OCI-LY3 (cell line): ENCODE data around the gene TMEM30A.

ENCODE experiments used
- H2AFZ ChIP-seq: fragments of 200-600, 300-600 bp; shearing (Covaris generic); 2 replicates; pipeline ENCODE4 v1.6.0; 2014; ENCODE audit warnings: antibody characterized with exemption, low read depth, low read length
- H3K27ac ChIP-seq: fragments of 200-600, 300-600 bp; sonication (generic); 2 replicates; pipeline ENCODE4 v1.5.1; 2014; ENCODE audit warnings: mild to moderate bottlenecking, low read length, moderate library complexity, mixed read lengths
- H3K27me3 ChIP-seq: fragments of 200-600, 300-600 bp; sonication (generic); 2 replicates; pipeline ENCODE4 v1.6.1; 2014; ENCODE audit warnings: low read depth, low read length, mixed read lengths
- H3K36me3 ChIP-seq: fragments of 200-600, 300-600 bp; sonication (generic); replicated peaks from 2 replicates; pipeline ENCODE3; 2014; ENCODE audit warnings: low read depth, low read length, mixed read lengths
- H3K4me1 ChIP-seq: fragments of 300-600, 200-600 bp; sonication (generic); 2 replicates; pipeline ENCODE4 v1.6.1; 2014; ENCODE audit warnings: low read length, mixed read lengths
- H3K4me2 ChIP-seq: fragments of 200-600, 300-600 bp; sonication (generic); 2 replicates; pipeline ENCODE4 v1.6.1; 2014; ENCODE audit warnings: low read length, mixed read lengths
- H3K4me3 ChIP-seq: fragments of 300-600, 200-600 bp; sonication (generic); 2 replicates; pipeline ENCODE4 v1.5.1; 2014; ENCODE audit warnings: antibody characterized with exemption, mild to moderate bottlenecking, low read length, moderate library complexity
- H3K79me2 ChIP-seq: fragments of 300-600, 200-600 bp; shearing (Covaris generic); 2 replicates; pipeline ENCODE4 v1.6.1; 2014; ENCODE audit warnings: mild to moderate bottlenecking, low read length, mixed read lengths
- H3K9ac ChIP-seq: fragments of 300-600, 200-600 bp; shearing (Covaris generic); 2 replicates; pipeline ENCODE4 v1.6.0; 2014; ENCODE audit warnings: mild to moderate bottlenecking, low read length, moderate library complexity
- H3K9me3 ChIP-seq: fragments of 200-600, 300-600 bp; shearing (Covaris generic); 2 replicates; pipeline ENCODE4 v1.6.1; 2014; ENCODE audit warnings: low read length, mixed read lengths; ENCODE audit not compliant: insufficient read depth
- H4K20me1 ChIP-seq: fragments of 200-600, 300-600 bp; sonication (generic); 2 replicates; pipeline ENCODE4 v1.6.1; 2016; ENCODE audit warnings: low read length, mixed read lengths; ENCODE audit not compliant: insufficient read depth
- CTCF ChIP-seq: fragments of 200-600, 300-600 bp; sonication (generic); IDR thresholded peaks from 2 replicates; pipeline ENCODE4 v1.5.1; 2014; ENCODE audit warnings: antibody characterized with exemption, low read length, low read depth
- EZH2phosphoT487 ChIP-seq: fragments of 200-600 bp; shearing (Covaris generic); IDR thresholded peaks from 2 replicates; pipeline ENCODE4 v1.6.1; 2018; ENCODE audit warnings: antibody characterized with exemption, mixed run types, low read depth

Gene TMEM30A

GRCh38 chr6:75250552-75250951 is 34.0 kb downstream of the TMEM30A start:
- Histone ChIP-seq H3K4me2 (no peak overlapping the region), H3K27ac (no peak overlapping the region), H3K9ac (no peak overlapping the region)

GRCh38 chr6:75249837-75250236 is 34.8 kb downstream of the TMEM30A start:
- Histone ChIP-seq H3K9ac (no peak overlapping the region), H3K4me2 (no peak overlapping the region), H3K4me3 (no peak overlapping the region), H2AFZ (no peak overlapping the region), H3K79me2 (no peaks in the 10 kb centered on the region), H3K9me3 (no peaks in the 10 kb centered on the region), H4K20me1 (no peaks in the 10 kb centered on the region), H3K27ac (no peak overlapping the region), H3K27me3 (no peaks in the 10 kb centered on the region), H3K4me1 (no peaks in the 10 kb centered on the region), H3K36me3 (no peaks in the 10 kb centered on the region)
- TF ChIP-seq EZH2phosphoT487 = no peak
- TF ChIP-seq CTCF = no peak

More at GRCh38 chr6:75250552-75250951, 34.0 kb downstream of the TMEM30A start:
- no peaks in the 10 kb centered on the region for H3K27me3 ChIP-seq
- no peak overlapping the region for H2AFZ ChIP-seq
- TF ChIP-seq CTCF = no peak
- TF ChIP-seq EZH2phosphoT487 = no peak
- no peak overlapping the region for H3K4me3 ChIP-seq
- H3K36me3 ChIP-seq = peaks cover 4% of the 10 kb centered on the region
- no peaks in the 10 kb centered on the region for H3K4me1 ChIP-seq
- H4K20me1 ChIP-seq = no peaks in the 10 kb centered on the region
- H3K9me3 ChIP-seq = no peaks in the 10 kb centered on the region
- H3K79me2 ChIP-seq = no peaks in the 10 kb centered on the region

- H4K20me1 ChIP-seq = peaks cover 2% of the 10 kb centered on the region; the same call in 1 of the 2 replicates
- H3K9me3 ChIP-seq = no peaks in the 10 kb centered on the region
- H3K27ac ChIP-seq = no peak overlapping the region
- no peaks in the 10 kb centered on the region for H3K27me3 ChIP-seq
- no peak overlapping the region for H2AFZ ChIP-seq
- H3K4me3 ChIP-seq = no peak overlapping the region
- H3K4me2 ChIP-seq = no peak overlapping the region
- peaks cover 22% of the 10 kb centered on the region for H3K79me2 ChIP-seq
- H3K9ac ChIP-seq = no peak overlapping the region
- TF ChIP-seq EZH2phosphoT487 (no peak), CTCF (no peak)
- H3K4me1 ChIP-seq = peaks cover 8% of the 10 kb centered on the region
- peaks cover 1% of the 10 kb centered on the region for H3K36me3 ChIP-seq
These were observed 38.2 kb downstream of the TMEM30A start for GRCh38 chr6:75246386-75246785.

- peak overlapping the region; percentile 89 for H3K4me3 ChIP-seq
- peak overlapping the region; percentile 93 for H3K4me2 ChIP-seq
- H3K9ac ChIP-seq = peak overlapping the region; percentile 88
- H3K4me1 ChIP-seq = peaks cover 8% of the 10 kb centered on the region
- H3K27ac ChIP-seq = peak overlapping the region; percentile 81
- peaks cover 7% of the 10 kb centered on the region; the same call in 1 of the 2 replicates for H4K20me1 ChIP-seq
- no peaks in the 10 kb centered on the region for H3K9me3 ChIP-seq
- no peaks in the 10 kb centered on the region for H3K27me3 ChIP-seq
- TF ChIP-seq CTCF (no peak), EZH2phosphoT487 (no peak)
- peaks cover 31% of the 10 kb centered on the region for H3K79me2 ChIP-seq
- peak overlapping the region; percentile 98 for H2AFZ ChIP-seq
- H3K36me3 ChIP-seq = peaks cover 16% of the 10 kb centered on the region
These were observed 40.5 kb downstream of the TMEM30A start for GRCh38 chr6:75244063-75244584.
